Esophagus squamous epithelium (tissue), 4 donors: ENCODE measurements around the gene CDC42SE1.

Experiments used
- CTCF ChIP-seq, 6 experiments: fragments of 450-650 bp in 4 of 6; fragments of 200-600 bp in 2 of 6; sonication (generic) in 2 of 6; IDR thresholded peaks; one replicate each; pipeline ENCODE4 v1.5.1; 2016 to 2019; ENCODE audit warnings: antibody characterized with exemption in 6 of 6, mild to moderate bottlenecking in 4 of 6, moderate library complexity in 4 of 6
- POLR2A ChIP-seq, 4 donors: fragments of 450-650 bp; IDR thresholded peaks; one replicate each; pipeline ENCODE4 v1.6.1; 2017; ENCODE audit warnings: antibody characterized with exemption in 4 of 4, mild to moderate bottlenecking in 4 of 4, moderate library complexity in 3 of 4

GRCh38 chr1:151026460-151026859 is 33.0 kb downstream of the CDC42SE1 start:
- TF ChIP-seq POLR2A (IDR thresholded peaks at IDR 0.05) (no peak), CTCF (IDR thresholded peaks at IDR 0.05) (no peak)
